ENCODE results near the gene RAPGEF3.

Gene RAPGEF3

DNA sequence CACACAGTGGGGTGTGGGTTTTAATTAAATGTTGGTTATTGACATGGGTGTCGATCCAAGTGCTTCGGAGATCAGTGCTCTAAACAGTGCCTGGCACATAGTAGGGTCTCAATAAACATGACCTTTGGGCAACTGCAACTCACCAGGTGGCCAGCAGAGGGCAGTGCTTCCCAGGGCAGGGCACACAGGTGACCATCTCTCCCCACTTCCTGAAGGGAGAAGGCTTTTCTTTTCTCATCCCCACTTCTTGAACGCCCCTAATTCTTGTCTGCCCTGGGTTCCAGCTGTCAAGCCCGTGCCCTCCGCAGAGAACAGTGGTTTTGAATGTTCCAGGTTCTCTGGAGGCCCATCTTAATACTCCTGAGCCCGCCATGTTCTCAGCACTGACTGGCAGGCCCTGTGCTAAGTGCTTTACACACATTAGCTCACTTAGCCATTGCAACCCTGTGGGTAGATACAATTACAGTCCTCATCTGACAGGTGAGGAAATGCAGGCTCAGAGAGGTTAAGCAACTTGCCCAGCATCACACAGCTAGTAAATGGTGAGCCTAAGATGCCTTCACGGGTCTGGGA is 16.3 kb downstream of the RAPGEF3 start:
- DNase-seq (ENCODE audit: low read depth), result peak; percentile 66

DNA sequence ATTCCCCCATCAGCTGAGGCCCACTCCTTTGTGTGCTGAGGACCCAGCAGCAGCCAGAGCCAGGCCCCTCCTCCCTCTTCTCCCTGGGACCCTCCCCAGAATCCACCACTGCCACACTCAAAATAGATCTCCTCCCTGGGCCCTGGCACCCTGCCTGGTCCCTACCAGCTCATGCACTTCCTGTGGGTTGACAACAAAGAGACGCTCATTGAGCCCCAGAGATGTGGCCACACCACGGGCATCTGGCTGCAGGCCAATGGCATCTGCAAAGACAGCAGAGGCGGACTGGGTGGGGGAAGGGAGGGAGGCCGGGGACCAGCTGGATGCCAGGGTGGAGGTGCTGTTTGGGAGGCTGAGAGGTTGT is 17.4 kb downstream of the RAPGEF3 start:
- peak; percentile 25 for DNase-seq (ENCODE audit: low read depth)

DNA sequence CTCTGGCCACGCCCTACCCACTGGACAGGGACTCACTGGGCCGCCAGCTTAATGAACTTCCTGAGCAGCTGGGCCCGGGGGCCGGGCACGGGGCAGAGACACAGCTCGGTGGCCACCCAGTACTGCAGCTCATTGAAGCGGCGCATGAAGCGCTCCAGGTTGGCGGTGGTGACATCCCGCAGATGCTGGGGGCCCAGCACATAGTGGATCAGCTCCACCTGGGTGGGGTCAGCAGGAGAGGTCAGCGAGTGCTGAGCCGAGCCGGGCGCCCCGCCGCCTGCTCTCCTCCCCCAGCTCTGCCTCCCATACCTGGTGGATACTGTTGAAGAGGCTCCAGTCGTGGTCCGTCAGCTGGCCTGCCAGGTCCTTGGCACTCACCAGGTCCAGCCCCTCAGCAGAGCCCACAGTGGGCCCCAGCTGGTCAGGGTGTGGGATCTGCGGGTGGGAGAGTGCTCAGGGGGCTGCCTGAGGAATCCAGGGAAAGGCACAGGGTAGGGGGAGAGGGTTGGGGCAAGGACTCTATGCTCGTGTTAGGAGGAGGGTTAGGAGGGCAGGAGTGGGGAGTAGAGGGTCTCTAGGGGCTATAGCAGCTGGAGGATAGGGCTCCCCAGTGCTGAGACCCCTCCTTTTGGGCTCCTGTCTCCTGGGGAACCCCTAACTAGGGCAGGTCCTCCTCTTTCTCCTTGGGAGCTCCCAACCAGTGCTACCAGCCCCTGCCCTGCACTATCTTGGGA is 17.9 kb downstream of the RAPGEF3 start:
- no peak for DNase-seq (ENCODE audit: low read depth)

DNA sequence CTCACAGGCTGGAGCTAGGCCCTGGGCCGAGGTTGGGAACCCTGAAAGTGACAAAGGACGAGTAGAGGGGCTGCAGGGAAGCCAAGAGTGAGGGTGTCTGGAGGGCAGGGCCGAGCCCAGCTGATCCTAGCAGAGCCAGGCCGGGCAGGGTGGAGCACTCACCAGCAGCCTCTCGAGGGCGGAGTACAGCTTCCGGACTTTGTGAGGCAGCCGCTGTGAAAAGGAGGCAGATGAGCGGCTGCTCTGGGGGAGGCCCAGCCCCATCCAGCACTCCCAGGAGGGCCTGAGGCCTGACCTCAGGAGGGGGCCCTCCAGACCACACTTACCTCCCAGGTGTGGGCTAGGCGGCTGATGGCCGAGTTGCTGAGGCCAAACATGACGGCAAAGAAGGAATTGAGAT is 18.7 kb downstream of the RAPGEF3 start:
- DNase-seq (ENCODE audit: low read depth), result no peak

DNA sequence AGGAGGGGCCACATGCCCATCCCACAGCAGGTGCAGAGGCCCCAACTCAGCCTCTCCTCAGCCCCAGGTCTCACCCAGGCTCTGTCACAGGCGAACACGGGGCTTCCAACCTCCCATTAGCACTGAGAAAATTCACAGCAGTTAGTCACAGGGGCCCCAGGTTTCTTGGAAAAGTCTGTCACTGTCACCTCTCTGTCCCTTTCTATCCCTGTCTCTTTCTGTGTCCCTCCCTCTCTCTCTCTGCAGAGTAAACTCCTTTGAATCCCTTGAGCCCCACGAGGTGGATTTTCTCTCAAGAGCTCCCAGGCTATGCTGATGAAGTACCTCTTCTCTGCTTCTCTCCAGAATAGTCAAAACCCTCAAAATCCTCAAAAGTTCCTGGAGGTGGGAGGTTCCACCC is 19.4 kb downstream of the RAPGEF3 start:
- no peak for DNase-seq (ENCODE audit: low read depth)

DNA sequence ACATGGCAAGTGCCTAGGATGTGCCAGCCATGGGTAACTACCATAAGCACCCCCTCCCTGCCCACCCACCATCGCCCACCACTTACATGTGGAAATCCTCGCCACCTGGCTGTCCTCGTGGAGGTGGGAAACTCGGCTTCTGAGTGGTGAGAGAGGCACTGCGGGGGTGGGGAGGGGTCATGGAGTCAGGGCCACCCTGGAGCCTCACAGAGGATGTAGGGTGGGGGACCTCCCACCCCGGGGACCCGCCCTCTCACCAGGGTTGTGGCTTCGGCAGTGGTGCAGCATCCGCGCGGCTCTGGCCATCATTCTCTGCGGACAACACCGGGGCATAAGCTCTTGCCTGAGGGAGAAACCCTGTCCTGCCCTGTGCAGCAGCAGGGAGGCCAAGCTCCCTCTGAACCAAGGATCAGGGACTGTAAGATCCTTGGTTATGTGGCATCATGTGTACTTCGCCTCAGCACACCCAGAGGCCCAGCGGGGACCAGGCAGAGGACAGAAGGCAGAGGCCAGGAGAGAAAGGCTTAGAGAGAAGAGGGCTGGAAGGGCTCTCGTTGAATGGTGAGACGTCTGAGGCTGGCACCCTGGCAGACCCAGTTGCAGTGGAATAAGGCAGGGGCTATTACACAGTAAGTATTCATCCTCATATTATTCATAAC is 20.6 kb downstream of the RAPGEF3 start:
- DNase-seq (ENCODE audit: low read depth), result no peak

DNA sequence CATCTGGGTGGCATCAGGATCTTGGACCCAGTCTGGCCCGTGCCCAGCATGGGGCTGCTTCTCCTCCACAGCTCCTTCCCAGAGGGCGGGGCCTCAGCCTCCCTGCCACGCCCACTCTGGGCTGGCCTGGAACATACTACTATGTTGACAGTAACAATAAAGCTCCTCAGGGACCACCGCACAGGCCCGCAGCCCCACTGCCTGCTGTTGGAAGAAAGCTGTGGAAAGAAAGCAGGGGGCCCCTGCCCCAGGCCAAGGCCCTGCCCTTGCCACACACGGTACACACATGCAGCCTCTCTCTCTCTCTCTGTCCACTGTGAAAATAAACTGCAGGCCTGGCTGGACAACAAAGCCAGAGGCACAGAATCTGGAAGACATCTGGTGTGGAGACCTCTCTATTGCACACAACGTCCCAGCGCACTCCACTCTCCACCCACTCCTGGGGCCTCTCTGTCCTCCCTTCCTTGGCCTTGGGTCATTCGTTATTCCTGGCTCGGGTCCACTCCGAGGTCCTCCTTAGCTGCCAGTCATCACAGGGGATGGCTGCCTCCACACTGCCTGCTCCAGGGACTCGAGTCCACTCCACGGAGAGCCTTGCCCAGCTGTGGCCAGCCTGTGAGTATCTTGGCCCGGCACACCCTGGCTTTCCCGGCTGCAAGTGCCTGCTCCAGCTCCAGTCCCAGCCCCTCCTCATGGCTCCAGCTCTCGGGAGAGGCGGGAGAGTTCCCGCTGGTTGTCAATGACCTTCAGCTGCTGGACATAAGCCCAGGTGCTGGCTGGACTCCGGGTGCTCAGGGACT is 21.6 kb downstream of the RAPGEF3 start:
- no peak for DNase-seq (ENCODE audit: low read depth)

DNA sequence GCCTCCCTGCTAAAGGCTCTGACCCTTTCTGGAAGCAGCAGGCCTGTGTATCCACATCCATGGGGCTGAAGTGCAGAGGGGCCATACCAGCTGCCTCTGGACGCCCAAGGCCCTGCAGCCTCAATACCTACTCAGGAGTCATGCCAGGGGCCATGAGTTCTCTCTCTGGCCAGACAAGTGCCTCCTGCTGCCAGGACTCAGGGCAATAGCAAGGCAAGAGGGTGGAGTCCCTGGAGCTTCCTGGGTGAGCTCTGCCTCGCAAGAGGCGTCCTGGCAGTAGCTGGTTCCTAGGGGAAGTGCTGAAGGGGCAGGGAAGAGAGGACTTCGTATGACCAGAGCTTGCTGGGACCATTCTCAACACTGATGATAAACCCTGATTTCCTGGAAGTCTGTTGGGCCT is 22.5 kb downstream of the RAPGEF3 start:
- no peak for DNase-seq (ENCODE audit: low read depth)

DNA sequence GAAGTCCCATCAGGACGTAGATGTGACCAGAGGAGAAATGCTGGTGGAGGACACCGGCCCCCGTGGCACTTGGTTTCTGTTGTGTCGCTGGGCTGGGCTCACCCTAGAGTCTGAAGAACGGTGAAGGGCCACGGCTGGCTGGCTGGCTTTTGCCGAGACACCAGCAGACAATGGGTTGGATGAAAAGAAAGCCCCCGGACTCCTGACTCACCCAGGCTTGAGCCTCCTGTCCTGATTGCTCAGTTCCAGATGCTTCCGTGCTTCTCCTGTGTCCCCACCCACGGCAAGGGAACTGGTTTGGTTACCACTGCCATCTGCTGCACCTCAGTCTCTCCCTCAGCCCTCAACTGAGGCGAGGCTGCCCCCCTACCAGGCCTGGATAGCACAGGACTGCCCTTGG is 23.0 kb downstream of the RAPGEF3 start:
- DNase-seq (ENCODE audit: low read depth), result no peak

DNA sequence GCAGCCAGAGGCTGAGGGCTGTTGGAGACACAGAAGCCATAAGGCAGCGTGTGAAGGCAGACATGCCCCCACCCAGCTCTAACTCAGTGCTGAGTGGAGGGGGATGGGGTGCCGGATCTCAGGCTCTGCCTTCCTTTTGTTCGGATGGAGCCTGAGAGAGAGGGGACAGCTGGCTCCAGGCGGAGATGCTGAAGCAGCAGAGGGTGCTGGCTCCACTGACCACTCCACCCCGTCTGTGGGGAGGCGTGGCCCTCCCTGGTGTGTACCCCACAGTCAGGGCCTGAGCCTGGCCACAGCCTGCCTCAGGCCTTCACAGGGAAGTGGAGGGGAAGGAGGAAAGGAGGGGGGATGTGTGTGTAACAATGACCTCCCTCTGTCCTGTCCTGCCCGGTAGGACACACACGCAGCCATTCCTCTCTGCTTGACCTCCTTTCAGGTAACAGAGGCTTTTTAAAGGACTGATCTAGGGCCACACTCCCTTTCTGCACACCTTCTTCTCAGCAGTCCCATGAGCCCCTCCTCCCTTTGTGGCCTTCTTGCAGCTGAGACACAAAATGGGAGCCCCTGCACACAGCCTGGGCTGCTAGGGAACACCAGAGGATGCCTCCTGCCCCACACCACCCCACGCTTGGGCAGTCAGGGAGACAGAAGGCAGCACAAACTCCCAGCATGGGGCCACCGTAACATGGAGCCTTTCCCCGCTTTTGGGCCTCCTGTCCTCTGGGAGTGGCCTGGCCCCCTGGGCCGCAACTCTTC is 23.8 kb downstream of the RAPGEF3 start:
- no peak for DNase-seq (ENCODE audit: low read depth)

DNA sequence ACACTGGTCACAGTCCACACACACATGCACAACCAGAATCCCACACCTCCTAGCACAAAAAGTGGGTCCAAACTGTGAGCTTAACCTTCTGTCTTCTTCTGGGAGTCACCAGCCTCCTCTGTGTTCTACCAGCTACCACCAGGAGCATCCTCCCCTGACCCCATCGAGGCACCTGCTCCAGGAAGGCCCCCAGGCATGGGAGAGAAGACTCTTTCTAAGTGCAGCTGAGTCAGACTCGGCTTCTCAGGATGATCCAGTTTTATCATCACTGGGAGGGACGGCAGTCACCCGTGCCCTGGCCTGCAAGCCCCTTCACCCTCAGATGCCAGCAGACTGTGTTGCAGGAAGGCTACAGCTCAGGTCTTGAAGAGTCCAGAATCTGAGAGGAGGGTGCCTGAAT is 25.5 kb downstream of the RAPGEF3 start:
- DNase-seq (ENCODE audit: low read depth), result no peak

DNA sequence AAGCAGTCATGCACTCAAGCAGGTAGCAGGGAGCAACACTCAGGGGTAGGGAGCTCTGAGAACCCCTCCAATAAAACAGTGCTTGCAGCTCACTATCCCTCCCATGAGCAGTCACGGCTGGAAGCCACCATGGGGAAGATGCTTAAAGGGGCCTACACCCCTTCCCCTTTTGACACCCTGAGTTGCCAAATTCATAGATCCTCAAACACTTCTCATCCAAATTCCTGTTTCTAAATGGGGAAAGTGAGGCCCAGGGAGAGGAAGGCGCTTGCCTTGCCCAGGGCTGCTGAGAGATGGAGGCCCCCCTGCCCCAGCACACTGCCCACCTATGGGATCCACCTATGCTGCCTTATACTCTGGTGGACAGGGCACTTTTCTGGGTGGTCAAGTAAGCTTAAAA is 26.2 kb downstream of the RAPGEF3 start:
- no peak for DNase-seq (ENCODE audit: low read depth)

DNA sequence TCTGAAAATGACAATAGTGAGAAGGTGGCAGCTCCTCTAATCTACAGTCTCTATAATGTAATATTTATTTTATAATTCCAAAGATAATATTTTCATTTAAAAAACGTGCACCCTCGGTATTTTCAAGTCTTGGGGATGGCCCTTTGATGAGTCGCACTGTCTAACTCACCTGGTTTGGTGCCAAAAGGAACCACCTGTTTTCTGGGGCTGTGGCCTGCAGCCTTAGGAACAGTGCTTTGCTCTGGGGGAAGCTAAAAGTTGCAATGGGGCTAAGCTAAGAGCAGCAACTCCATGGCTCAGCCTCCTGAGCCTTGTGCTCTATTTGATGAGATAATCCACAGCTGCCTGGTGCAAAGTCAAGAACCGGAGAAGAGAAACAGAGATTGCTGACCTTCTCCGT is 27.0 kb downstream of the RAPGEF3 start:
- no peak for DNase-seq (ENCODE audit: low read depth)

DNA sequence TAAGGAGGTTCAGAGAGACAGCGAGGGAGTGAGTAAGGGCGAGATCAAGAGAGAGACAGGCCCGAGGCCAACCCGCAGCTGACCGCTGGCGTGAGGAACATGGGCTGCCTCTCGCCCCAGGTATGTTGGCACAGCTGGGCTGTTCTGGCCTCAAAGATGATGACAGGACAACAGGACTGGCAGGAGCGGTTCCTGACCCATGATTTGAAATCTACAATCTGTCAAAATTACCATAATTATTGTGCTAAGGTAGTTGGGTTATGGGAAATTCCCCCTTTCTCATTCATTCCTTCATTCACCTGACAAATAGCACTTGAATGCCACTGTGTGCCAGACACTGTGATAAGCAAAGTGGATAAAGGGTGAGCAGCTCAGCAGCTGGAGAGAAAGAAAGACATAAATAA is 28.3 kb downstream of the RAPGEF3 start:
- DNase-seq (ENCODE audit: low read depth), result no peak

DNA sequence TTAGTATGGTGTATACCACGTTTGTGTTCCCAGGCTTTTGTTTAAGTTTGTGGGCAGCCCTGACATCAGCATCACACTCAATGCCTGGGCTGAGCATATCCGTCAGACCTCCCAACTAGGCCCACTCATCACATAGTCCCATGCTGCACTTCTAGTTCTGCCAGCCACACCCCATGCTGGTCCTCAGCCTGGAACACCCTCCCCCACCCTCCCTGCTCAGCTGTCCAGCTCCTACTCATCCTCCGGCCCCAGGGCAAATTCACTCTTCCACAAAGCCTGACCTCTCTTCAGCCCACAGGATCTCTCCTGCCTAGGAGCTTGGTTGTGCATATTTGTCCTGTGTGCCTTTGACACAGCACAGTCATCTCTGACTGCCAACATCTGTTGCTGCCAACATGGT is 29.4 kb downstream of the RAPGEF3 start:
- no peak for DNase-seq (ENCODE audit: low read depth)

DNA sequence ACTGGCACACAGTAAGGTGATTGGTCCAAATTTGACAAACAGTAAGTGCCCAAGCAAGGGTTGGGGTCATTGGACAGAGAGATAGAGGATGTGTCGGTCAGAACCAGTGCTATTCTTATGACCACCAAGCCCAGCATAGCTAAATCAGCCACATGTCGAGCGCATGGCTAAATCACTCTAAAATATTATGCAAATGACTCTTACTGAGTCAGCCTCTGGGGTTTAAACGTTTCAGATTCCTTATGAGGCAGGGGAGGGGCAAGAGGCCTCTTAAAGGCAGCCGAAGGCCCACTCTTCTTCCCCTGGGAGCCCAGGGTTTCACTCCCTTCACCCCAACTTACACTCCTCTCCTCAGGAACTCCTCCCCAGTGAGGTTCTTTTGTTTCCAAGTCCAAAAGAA is 32.8 kb downstream of the RAPGEF3 start:
- no peak for DNase-seq (ENCODE audit: low read depth)

DNA sequence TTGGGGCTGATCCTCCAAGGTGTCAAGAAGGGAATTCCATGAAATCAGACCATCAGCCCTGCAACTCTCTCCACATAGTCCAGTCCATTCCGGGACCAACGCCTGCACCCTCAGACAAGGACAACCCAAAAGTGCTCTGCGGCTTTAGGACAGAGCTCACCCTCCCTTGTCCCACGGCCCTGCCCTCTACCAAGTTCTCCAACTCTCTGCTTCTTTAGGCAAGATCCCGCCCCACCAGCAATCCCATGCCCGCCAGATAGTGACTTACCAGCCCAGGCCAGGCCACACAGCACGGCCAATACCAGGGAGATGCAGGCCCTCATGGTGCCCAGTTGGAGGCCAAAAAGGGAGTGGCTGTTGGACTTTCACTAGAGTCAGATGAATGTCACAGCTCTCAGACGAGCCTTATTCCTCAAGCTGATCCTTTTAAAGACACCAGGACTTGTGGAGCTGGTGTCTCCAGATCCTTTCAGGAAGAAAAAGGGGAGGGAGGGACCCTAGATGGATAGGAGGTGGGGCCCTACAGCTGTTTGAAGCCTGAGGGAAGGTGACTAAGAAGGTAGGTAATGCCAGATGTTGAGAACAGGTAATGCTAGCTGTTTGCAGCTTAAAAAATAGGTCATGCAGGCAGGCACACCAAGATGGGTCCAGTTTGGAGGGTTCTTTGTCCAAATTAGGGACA is 33.4 kb downstream of the RAPGEF3 start, which contains the start of gene ENDOU:
TSS of gene ENDOU (minus strand) at position 400 of the 682 bp plus-strand sequence. CDS start at position 323, 77 bp downstream.
- DNase-seq (ENCODE audit: low read depth), result no peak

DNA sequence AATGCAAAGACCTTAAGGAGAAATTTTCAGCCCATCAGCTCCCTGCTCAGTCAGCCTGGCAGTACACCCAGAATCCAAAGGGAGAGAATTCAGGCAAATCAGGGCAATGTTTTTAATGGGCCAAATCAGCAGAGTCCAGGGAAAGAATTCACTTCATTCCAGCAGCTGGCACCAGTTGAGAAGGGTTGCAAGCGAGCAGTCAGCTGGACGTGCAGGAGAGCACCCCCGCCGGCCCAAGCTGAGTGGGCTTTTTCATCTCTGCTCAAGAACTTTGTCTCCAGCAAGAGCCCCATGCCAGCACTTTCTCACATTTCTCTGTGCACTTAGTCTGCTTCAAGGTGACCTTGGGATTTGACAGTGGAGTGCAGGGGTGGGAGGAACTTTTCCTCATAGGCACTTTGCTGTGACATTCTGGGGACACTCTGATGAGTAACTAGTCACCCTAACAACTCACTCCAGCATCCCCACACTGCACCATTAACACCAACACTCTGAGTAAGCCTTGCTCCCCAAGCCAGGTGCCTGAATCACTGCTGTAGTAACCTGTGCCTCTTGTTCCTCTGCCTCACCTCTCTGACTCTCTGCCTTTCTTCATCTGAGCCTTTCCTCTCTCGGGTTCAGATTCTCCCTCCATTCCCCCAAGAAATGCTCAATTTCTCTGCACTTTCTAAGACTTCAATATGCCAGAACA is 35.6 kb downstream of the RAPGEF3 start:
- DNase-seq (ENCODE audit: low read depth), result no peak

DNA sequence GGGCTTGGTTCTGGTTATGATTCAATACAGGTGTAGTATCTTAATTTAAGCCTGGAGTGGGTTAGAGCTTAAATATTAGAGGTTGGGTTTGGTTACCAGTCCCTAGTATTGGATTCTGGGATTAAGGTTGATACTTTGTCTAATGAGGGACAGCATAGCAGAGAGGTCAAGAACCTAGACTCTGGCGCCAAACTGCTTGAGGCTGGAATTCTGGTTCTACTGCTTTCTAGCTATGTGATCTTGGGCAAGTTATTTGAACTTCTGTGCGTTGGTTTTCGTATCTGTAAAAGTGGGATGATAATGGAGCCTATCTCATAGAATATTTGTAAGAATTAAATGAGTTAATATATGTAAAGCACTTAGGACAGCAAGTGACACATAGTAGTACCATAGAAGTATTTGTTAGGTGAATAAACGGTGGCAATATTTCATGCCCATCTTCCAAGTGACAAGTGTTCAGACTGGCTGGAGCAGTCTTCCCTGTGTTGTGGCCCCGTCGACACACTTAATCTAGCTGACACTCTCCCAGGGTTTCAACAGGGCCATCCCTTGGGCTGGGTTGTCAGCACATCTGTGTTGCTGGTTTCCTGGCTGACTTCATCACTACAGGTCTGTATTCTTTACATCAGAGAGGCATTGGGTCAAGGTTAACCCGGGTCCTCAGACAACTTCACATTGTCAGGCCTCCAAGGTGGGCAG is 36.4 kb downstream of the RAPGEF3 start:
- DNase-seq (ENCODE audit: low read depth), result no peak

DNA sequence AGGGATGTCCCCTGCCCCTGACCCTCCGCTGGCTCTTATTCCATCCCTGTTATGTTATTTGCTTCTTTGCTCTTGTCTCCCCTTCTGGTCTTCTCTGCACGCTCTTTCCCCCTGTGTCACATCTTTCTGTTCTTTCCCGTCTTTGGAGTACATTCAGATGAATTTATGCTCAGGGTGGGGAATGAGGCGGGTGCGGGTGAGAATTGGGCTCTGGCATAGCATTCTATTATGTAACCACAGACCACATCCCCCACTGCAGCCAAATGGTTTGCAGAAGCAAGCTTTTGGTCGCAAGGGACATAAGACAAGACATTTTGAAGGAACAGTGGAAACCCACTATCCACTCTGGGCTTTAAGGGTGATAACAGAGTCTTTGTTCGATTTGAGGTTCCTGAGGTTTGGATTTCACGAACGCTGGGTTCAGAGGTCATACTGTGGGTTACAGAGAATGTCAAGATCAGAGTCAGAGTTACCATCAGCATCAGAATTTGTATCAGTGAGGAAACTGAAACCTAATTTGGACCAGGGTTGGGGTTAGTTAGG is 37.2 kb downstream of the RAPGEF3 start:
- DNase-seq (ENCODE audit: low read depth), result no peak
